ENCODE measurements around the gene MPPED1. TPM values are rescaled to one million over a fixed set of nuclear protein-coding genes. Genes with fewer than 3 reads are reported as not detected.

The MPPED1 gene
- total RNA-seq, 3 donors from 2014 or later, result 0.17 TPM; not detected in 2

- H3K4me3 ChIP-seq, result no peak overlapping the region
- H3K36me3 ChIP-seq (ENCODE audit: low read depth), result no peaks in the 10 kb centered on the region
- TF ChIP-seq, protein P1, sequence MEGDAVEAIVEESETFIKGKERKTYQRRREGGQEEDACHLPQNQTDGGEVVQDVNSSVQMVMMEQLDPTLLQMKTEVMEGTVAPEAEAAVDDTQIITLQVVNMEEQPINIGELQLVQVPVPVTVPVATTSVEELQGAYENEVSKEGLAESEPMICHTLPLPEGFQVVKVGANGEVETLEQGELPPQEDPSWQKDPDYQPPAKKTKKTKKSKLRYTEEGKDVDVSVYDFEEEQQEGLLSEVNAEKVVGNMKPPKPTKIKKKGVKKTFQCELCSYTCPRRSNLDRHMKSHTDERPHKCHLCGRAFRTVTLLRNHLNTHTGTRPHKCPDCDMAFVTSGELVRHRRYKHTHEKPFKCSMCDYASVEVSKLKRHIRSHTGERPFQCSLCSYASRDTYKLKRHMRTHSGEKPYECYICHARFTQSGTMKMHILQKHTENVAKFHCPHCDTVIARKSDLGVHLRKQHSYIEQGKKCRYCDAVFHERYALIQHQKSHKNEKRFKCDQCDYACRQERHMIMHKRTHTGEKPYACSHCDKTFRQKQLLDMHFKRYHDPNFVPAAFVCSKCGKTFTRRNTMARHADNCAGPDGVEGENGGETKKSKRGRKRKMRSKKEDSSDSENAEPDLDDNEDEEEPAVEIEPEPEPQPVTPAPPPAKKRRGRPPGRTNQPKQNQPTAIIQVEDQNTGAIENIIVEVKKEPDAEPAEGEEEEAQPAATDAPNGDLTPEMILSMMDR (IDR thresholded peaks at IDR 0.05), result no peak
- intact Hi-C loops (cut with DNase I, micrococcal nuclease), result no loop called here
- H3K9me3 ChIP-seq, result no peaks in the 10 kb centered on the region
- no peaks in the 10 kb centered on the region for H3K4me1 ChIP-seq (ENCODE audit: low read depth)
- ATAC-seq (no peak), DNase-seq (no peak)
Observed at GRCh38 chr22:43515902-43516301, 104.1 kb downstream of the MPPED1 start.

DNA sequence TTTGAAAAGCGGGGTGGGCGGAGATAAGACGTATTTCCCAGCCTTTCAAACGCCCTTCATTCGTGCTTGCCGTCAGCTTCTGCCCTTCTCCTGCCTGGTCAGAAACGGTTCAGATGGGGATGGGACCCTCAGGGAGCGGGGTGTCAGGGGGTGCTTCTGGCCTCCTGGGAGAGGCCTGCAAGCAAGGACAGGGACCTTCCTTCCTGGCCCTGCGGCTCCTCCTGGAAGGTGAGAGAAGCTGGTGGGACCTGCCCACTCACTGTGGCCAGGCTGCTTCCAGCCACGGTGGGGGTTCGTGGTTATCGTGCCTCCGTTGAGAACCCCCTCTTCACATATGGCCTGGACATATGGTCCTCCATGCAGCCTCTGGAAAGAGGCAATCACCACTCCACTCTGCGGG is 104.6 kb downstream of the MPPED1 start:
- intact Hi-C loops (cut with DNase I, micrococcal nuclease), result no loop called here
- ATAC-seq, result no peak
- TF ChIP-seq, protein P1 (IDR thresholded peaks at IDR 0.05), result no peak
- no peaks in the 10 kb centered on the region for H3K36me3 ChIP-seq (ENCODE audit: low read depth)
- no peaks in the 10 kb centered on the region for H3K4me1 ChIP-seq (ENCODE audit: low read depth)
- H3K4me3 ChIP-seq, result no peak overlapping the region
- no peaks in the 10 kb centered on the region for H3K9me3 ChIP-seq
- DNase-seq, result no peak

- Histone ChIP-seq H3K9me3 (no peaks in the 10 kb centered on the region), H3K4me3 (no peak overlapping the region), H3K36me3 (ENCODE audit: low read depth) (no peaks in the 10 kb centered on the region), H3K4me1 (ENCODE audit: low read depth) (no peaks in the 10 kb centered on the region)
- ATAC-seq (no peak), DNase-seq (no peak)
- TF ChIP-seq, protein P1 (IDR thresholded peaks at IDR 0.05), result no peak
- intact Hi-C loops (cut with DNase I, micrococcal nuclease), result no loop called here
Observed at GRCh38 chr22:43516996-43517635, 105.3 kb downstream of the MPPED1 start.

DNA sequence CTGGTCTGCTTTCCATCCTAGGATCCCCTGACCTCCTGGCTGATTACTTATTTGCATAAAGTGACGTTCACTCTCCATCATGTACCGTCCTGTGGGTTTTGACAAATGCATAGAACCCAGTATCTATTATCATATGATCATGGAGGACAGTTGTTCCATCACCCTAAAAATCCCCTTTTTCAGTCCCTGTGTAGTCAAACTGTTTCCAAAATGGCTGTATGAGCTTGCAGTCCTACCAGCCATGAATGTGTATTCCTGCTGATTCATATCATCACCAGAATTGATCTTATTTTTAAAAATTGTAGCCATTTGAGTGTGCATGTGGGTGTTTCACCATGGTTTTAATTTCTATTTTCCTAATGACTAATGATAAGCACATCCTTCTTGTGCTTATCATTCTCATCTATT is 108.8 kb downstream of the MPPED1 start:
- Histone ChIP-seq H3K9me3 (no peaks in the 10 kb centered on the region), H3K36me3 (ENCODE audit: low read depth) (no peaks in the 10 kb centered on the region), H3K4me3 (no peak overlapping the region), H3K4me1 (ENCODE audit: low read depth) (no peaks in the 10 kb centered on the region)
- DNase-seq, result no peak
- ATAC-seq, result no peak
- TF ChIP-seq, protein P1 (IDR thresholded peaks at IDR 0.05), result no peak
- intact Hi-C loops (cut with DNase I, micrococcal nuclease), result no loop called here

DNA sequence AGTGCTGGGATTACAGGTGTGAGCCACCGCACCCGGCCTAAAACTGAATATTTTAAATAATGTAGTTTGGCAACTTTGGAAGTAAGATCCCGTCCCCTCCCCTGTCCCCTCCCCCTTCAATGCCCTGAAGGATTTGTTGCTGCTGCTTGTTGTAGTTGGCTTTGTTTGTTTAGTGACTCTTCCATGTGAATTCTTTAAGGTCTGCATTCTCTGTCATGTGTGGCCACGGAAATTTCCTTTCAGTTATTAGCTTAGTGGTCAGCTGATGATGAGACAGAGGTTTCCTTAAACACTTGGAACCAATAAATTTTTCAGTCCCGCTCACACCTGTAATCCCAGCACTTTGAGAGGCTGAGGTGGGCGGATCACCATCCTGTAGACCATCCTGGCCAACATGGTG is 109.9 kb downstream of the MPPED1 start:
- Histone ChIP-seq H3K4me3 (no peak overlapping the region), H3K36me3 (ENCODE audit: low read depth) (no peaks in the 10 kb centered on the region), H3K9me3 (no peaks in the 10 kb centered on the region), H3K4me1 (ENCODE audit: low read depth) (no peaks in the 10 kb centered on the region)
- intact Hi-C loops (cut with DNase I, micrococcal nuclease), result no loop called here
- ATAC-seq, result no peak
- TF ChIP-seq, protein P1 (IDR thresholded peaks at IDR 0.05), result no peak
- DNase-seq, result no peak
